GM10266 (cell line): ENCODE measurements around the gene SIK1.

Experiments
- DNase-seq: peaks from one replicate; pipeline ENCODE4 v3.0.0; 2012; ENCODE audit errors: extremely low spot score
- TF ChIP-seq, protein P1 (sequence below): IDR thresholded peaks from 2 replicates; pipeline ENCODE4 v1.5.1; 2012; ENCODE audit warnings: mild to moderate bottlenecking, low read depth; ENCODE audit not compliant: control insufficient read depth, insufficient read depth; ENCODE audit errors: missing control alignments

SIK1 gene

DNA sequence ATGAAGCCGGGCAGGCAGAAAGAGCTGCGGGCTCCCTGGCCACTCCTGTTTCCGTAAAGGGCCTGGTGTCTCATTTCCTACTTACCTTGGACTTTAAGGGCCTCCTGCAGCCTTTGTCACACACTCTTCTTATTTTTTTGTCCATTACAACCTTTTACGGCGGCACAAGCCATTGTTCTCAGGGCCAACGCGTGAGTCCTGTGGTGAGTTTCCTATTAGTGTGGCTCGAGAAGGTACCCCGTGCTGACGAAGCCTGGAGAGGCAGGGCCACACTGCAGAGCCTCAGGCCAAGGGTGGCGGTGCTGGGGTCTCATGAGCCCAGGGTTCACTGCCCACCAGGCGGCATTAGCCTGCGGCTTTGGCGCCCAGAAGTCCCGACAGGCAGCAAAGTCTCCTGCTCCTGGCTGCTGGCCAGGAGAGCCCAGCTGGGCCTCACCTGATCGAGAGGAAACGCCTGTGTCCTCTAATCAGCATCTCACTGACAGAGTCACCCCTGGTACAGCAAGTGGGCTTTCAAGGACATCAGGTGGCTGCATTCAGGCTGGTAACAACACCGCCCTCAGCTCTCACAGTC is 62.0 kb downstream of the SIK1 start:
- no peak for DNase-seq
- TF ChIP-seq, protein P1, sequence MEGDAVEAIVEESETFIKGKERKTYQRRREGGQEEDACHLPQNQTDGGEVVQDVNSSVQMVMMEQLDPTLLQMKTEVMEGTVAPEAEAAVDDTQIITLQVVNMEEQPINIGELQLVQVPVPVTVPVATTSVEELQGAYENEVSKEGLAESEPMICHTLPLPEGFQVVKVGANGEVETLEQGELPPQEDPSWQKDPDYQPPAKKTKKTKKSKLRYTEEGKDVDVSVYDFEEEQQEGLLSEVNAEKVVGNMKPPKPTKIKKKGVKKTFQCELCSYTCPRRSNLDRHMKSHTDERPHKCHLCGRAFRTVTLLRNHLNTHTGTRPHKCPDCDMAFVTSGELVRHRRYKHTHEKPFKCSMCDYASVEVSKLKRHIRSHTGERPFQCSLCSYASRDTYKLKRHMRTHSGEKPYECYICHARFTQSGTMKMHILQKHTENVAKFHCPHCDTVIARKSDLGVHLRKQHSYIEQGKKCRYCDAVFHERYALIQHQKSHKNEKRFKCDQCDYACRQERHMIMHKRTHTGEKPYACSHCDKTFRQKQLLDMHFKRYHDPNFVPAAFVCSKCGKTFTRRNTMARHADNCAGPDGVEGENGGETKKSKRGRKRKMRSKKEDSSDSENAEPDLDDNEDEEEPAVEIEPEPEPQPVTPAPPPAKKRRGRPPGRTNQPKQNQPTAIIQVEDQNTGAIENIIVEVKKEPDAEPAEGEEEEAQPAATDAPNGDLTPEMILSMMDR = no peak
